ENCODE measurements around the gene CDH1.

Gene CDH1

GRCh38 chr16:68792465-68793324 lies 55.6 kb downstream of the CDH1 start:
- no peak for DNase-seq

- no peak for DNase-seq
These were observed 56.3 kb downstream of the CDH1 start for GRCh38 chr16:68793401-68793857.

GRCh38 chr16:68798398-68798797 lies 61.3 kb downstream of the CDH1 start:
- DNase-seq: no peak

- peak; percentile 42 to 59 for DNase-seq
These were observed 63.3 kb downstream of the CDH1 start for GRCh38 chr16:68800257-68800875.

GRCh38 chr16:68802190-68802589 lies 65.1 kb downstream of the CDH1 start:
- DNase-seq: no peak

- DNase-seq: no peak
These were observed 69.3 kb downstream of the CDH1 start for GRCh38 chr16:68806422-68806821.

- no peak for DNase-seq
These were observed 69.9 kb downstream of the CDH1 start for GRCh38 chr16:68806981-68807380.

- DNase-seq: no peak
These were observed 77.4 kb downstream of the CDH1 start for GRCh38 chr16:68814516-68814915.

GRCh38 chr16:68823401-68824135 lies 86.5 kb downstream of the CDH1 start:
- no peak for DNase-seq

GRCh38 chr16:68825427-68825826 lies 88.3 kb downstream of the CDH1 start:
- no peak for DNase-seq

- DNase-seq: no peak
These were observed 89.6 kb downstream of the CDH1 start for GRCh38 chr16:68826652-68827051.

- no peak for DNase-seq
These were observed 96.2 kb downstream of the CDH1 start for GRCh38 chr16:68833251-68833650.

GRCh38 chr16:68834550-68834949 lies 97.5 kb downstream of the CDH1 start:
- no peak for DNase-seq

- DNase-seq: no peak
These were observed 98.9 kb downstream of the CDH1 start for GRCh38 chr16:68835970-68836369.

- no peak for DNase-seq
These were observed 102.7 kb downstream of the CDH1 start for GRCh38 chr16:68839831-68840230.

- peak in 1 of 2 experiments; percentile 10 for DNase-seq
These were observed 105.9 kb downstream of the CDH1 start for GRCh38 chr16:68842964-68843481.

GRCh38 chr16:68843482-68844210 lies 106.6 kb downstream of the CDH1 start, which contains the start of gene TANGO6:
TSS of gene TANGO6 (plus strand) at chr16:68843531. CDS start at chr16:68843618, 87 bp downstream.
- peak; percentile 95 to 96 for DNase-seq

GRCh38 chr16:68844211-68844564 lies 107.1 kb downstream of the CDH1 start:
- DNase-seq: no peak

GRCh38 chr16:68848786-68849185 lies 111.7 kb downstream of the CDH1 start:
- DNase-seq: no peak

- no peak for DNase-seq
These were observed 113.4 kb downstream of the CDH1 start for GRCh38 chr16:68850481-68850880.

GRCh38 chr16:68851601-68852000 lies 114.5 kb downstream of the CDH1 start:
- no peak for DNase-seq

GRCh38 chr16:68857479-68857878 lies 120.4 kb downstream of the CDH1 start:
- no peak for DNase-seq

GRCh38 chr16:68859828-68860227 lies 122.7 kb downstream of the CDH1 start:
- no peak for DNase-seq

All from activated CD4-positive, alpha-beta T cell treated with anti-CD3 and anti-CD28 coated beads, Interleukin-2, amount 50 U/mL, for 48 hours (primary cell).